Measurements from ENCODE around the gene RSPH10B.

DNA sequence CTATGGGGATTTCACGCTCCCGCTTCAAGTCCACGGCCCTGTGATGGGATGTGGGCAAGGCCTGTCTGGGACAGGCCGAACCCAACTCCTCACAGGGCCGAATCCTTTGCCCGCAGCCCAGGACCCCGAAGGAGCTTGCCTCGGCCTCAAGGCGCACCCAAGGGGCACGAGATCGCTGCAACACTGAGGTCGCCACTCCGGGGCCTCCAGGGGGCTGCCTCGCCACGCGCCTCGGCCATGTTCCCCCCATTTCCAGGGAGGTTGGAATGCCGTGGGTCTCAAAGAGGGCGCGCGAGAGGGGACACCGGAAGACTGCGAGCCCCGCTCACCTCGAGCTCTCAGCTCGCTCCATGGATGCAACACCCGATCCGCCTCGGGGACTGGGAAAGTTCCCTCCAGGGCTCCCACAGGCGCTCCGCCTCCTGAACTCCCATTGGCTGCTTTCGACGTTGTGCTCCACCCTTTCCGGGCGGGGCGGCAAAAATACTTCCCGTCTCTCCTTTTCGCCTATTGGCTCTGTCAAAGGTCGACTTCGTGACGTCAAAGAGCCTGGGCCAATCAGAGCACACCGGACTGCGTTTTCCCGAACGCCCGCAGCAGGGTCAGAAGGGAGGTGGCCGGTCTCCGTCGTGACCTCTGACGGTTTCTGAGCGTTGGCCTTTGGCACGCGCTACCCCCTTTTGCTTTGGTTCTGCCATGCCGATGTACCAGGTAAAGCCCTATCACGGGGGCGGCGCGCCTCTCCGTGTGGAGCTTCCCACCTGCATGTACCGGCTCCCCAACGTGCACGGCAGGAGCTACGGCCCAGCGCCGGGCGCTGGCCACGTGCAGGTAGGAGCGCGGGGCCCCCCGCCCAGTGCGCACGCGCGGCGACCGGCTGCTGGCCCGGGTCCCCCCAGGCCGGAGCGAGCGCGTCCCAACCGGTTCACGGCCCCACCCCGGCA, 38.5 kb upstream of the RSPH10B start, which contains the start of the genes AIMP2 and PMS2:
- TF ChIP-seq BHLHE40 (IDR thresholded peaks at IDR 0.05; ENCODE audit: borderline replicate concordance) (no peak), SUZ12 (IDR thresholded peaks at IDR 0.05) (no peak)

Measured in HEK293T (cell line).